ENCODE data around the gene TBC1D14. TPM values are rescaled to one million over a fixed set of nuclear protein-coding genes. Genes with fewer than 3 reads are reported as not detected.
A peak's percentile ranks its signal among the peaks of the same experiment; 100 is the strongest.

The TBC1D14 gene
- total RNA-seq, 1 donor from 2014 or later, result 61.8 TPM

GRCh38 chr4:6900181-6900812, 9.3 kb upstream of the TBC1D14 start:
- peaks cover 4% of the 10 kb centered on the region for H3K27me3 Mint-ChIP-seq
- DNase-seq (ENCODE audit: low spot score, unreplicated experiment), result no peak
- peak overlapping the region; percentile 64 for H3K27ac Mint-ChIP-seq
- peaks cover 2% of the 10 kb centered on the region for H3K4me1 Mint-ChIP-seq (ENCODE audit: low read depth)
- TF ChIP-seq CTCF (IDR thresholded peaks at IDR 0.05; ENCODE audit: unreplicated experiment), result no peak
- no peaks in the 10 kb centered on the region for H3K36me3 Mint-ChIP-seq (ENCODE audit: insufficient read depth)
- H3K4me3 Mint-ChIP-seq (ENCODE audit: low read depth), result no peak overlapping the region
- H3K9me3 Mint-ChIP-seq (ENCODE audit: low read depth), result no peaks in the 10 kb centered on the region

GRCh38 chr4:6900956-6901355, 8.7 kb upstream of the TBC1D14 start:
- Mint-ChIP-seq H3K4me3 (ENCODE audit: low read depth) (no peak overlapping the region), H3K36me3 (ENCODE audit: insufficient read depth) (no peaks in the 10 kb centered on the region), H3K27me3 (peaks cover 6% of the 10 kb centered on the region), H3K27ac (peak overlapping the region; percentile 49), H3K4me1 (ENCODE audit: low read depth) (peaks cover 2% of the 10 kb centered on the region), H3K9me3 (ENCODE audit: low read depth) (no peaks in the 10 kb centered on the region)
- TF ChIP-seq CTCF (IDR thresholded peaks at IDR 0.05; ENCODE audit: unreplicated experiment), result no peak
- no peak for DNase-seq (ENCODE audit: low spot score, unreplicated experiment)

GRCh38 chr4:6901669-6902317, 7.8 kb upstream of the TBC1D14 start:
- Mint-ChIP-seq H3K27me3 (peaks cover 6% of the 10 kb centered on the region), H3K4me3 (ENCODE audit: low read depth) (no peak overlapping the region), H3K36me3 (ENCODE audit: insufficient read depth) (no peaks in the 10 kb centered on the region), H3K4me1 (ENCODE audit: low read depth) (peaks cover 2% of the 10 kb centered on the region), H3K9me3 (ENCODE audit: low read depth) (no peaks in the 10 kb centered on the region), H3K27ac (no peak overlapping the region)
- no peak for DNase-seq (ENCODE audit: low spot score, unreplicated experiment)
- TF ChIP-seq CTCF (IDR thresholded peaks at IDR 0.05; ENCODE audit: unreplicated experiment), result no peak

GRCh38 chr4:6902318-6903042, 7.1 kb upstream of the TBC1D14 start:
- H3K4me3 Mint-ChIP-seq (ENCODE audit: low read depth), result no peak overlapping the region
- H3K27me3 Mint-ChIP-seq, result peaks cover 11% of the 10 kb centered on the region
- H3K36me3 Mint-ChIP-seq (ENCODE audit: insufficient read depth), result no peaks in the 10 kb centered on the region
- H3K9me3 Mint-ChIP-seq (ENCODE audit: low read depth), result no peaks in the 10 kb centered on the region
- H3K4me1 Mint-ChIP-seq (ENCODE audit: low read depth), result peaks cover 2% of the 10 kb centered on the region
- no peak overlapping the region for H3K27ac Mint-ChIP-seq
- no peak for DNase-seq (ENCODE audit: low spot score, unreplicated experiment)
- TF ChIP-seq CTCF (IDR thresholded peaks at IDR 0.05; ENCODE audit: unreplicated experiment), result no peak

Data from progenitor cell of endocrine pancreas (in vitro differentiated cells).